Smooth muscle cell (in vitro differentiated cells): ENCODE results near the gene TMTC1. TPM values are rescaled to one million over a fixed set of nuclear protein-coding genes. Genes with fewer than 3 reads are reported as not detected.

Source experiments
- DNase-seq: peaks from one replicate; lab custom pipeline; 2025; ENCODE audit not compliant: unreplicated experiment; lab: John Stamatoyannopoulos, UW
- H2AFZ ChIP-seq: fragments of 200-600 bp; sonication (generic); 2 replicates; pipeline ENCODE4 v1.6.0; 2016; ENCODE audit warnings: antibody characterized with exemption, low read depth, mild to moderate bottlenecking
- H3F3A ChIP-seq: fragments of 200-600 bp; sonication (generic); 2 replicates; pipeline ENCODE4 v1.6.0; 2017; ENCODE audit warnings: antibody characterized with exemption, low read depth
- H3K27ac ChIP-seq: fragments of 200-600 bp; sonication (generic); 2 replicates; pipeline ENCODE4 v1.5.1; 2016; ENCODE audit warnings: low read depth, mild to moderate bottlenecking
- H3K27me3 ChIP-seq: fragments of 200-600 bp; sonication (generic); 2 replicates; pipeline ENCODE4 v1.6.1; 2016; ENCODE audit warnings: low read depth, mild to moderate bottlenecking
- H3K36me3 ChIP-seq: fragments of 200-600 bp; sonication (generic); 2 replicates; pipeline ENCODE4 v1.5.1; 2016; ENCODE audit warnings: low read depth
- H3K4me1 ChIP-seq: fragments of 200-600 bp; sonication (generic); 2 replicates; pipeline ENCODE4 v1.5.1; 2016; ENCODE audit warnings: low read depth
- H3K4me2 ChIP-seq: fragments of 200-600 bp; sonication (generic); 2 replicates; pipeline ENCODE4 v1.6.0; 2016; ENCODE audit warnings: mild to moderate bottlenecking
- H3K4me3 ChIP-seq: fragments of 200-600 bp; sonication (generic); 2 replicates; pipeline ENCODE4 v1.5.1; 2016; ENCODE audit warnings: mild to moderate bottlenecking
- H3K79me2 ChIP-seq: fragments of 200-600 bp; sonication (generic); 2 replicates; pipeline ENCODE4 v1.6.0; 2016; ENCODE audit warnings: low read depth, mild to moderate bottlenecking
- H3K9ac ChIP-seq: fragments of 200-600 bp; sonication (generic); 2 replicates; pipeline ENCODE4 v1.6.0; 2016; ENCODE audit warnings: low read depth
- H3K9me3 ChIP-seq: fragments of 200-600 bp; sonication (generic); replicated peaks from 2 replicates; pipeline ENCODE4 v1.5.1; 2016; ENCODE audit warnings: low read depth
- H4K20me1 ChIP-seq: fragments of 200-600 bp; sonication (generic); 2 replicates; pipeline ENCODE4 v1.6.0; 2016; ENCODE audit warnings: low read depth
- CTCF ChIP-seq: fragments of 200-600 bp; sonication (generic); IDR thresholded peaks from 2 replicates; pipeline ENCODE4 v1.5.1; 2017; ENCODE audit warnings: borderline replicate concordance, mild to moderate bottlenecking, antibody characterized with exemption; ENCODE audit not compliant: insufficient read depth, poor library complexity, severe bottlenecking
- WGBS: methylation state at CpG from one replicate; pipeline ENCODE4 v1.1.7; 2016; ENCODE audit warnings: low lambda C conversion rate; 5-methylcytosine and 5-hydroxymethylcytosine counted together
- polyA plus RNA-seq: library from polyadenylated mRNA; unstranded; fragments of >200 nt; fragmentation: Nextera tagmentation; extraction: Ambion mirVana; gene quantifications from 2 replicates; pipeline ENCODE4 v1.2.1, GENCODE V29; 2016
- total RNA-seq: library from RNA; depleted of rRNA; stranded (reverse); fragments of >200 nt; gene quantifications from 2 replicates; pipeline ENCODE4 v1.2.3, GENCODE V29; 2014

The TMTC1 gene
- total and polyA plus RNA-seq, 2 experiments from 2014 or later = 3.5 to 8.7 TPM

- Histone ChIP-seq H3K36me3 (no peaks in the 10 kb centered on the region), H3K4me2 (no peak overlapping the region), H3K4me3 (no peak overlapping the region), H3K9me3 (no peaks in the 10 kb centered on the region), H4K20me1 (no peaks in the 10 kb centered on the region), H3K27ac (no peak overlapping the region), H3F3A (no peaks in the 10 kb centered on the region), H3K79me2 (no peaks in the 10 kb centered on the region), H2AFZ (no peak overlapping the region), H3K9ac (no peak overlapping the region), H3K27me3 (no peaks in the 10 kb centered on the region), H3K4me1 (no peaks in the 10 kb centered on the region)
- no peak for DNase-seq
- 93% methylated on average over 3 of the region's 3 CpGs for WGBS
- no peak for TF ChIP-seq CTCF
Observed at GRCh38 chr12:29564925-29565324, 218.8 kb downstream of the TMTC1 start.

- Histone ChIP-seq H3K9me3 (no peaks in the 10 kb centered on the region), H3K4me1 (peaks cover 6% of the 10 kb centered on the region), H2AFZ (no peak overlapping the region), H3K4me3 (no peak overlapping the region), H4K20me1 (no peaks in the 10 kb centered on the region), H3K36me3 (no peaks in the 10 kb centered on the region), H3K27ac (no peak overlapping the region), H3K4me2 (no peak overlapping the region), H3K79me2 (no peaks in the 10 kb centered on the region), H3K9ac (no peak overlapping the region), H3F3A (no peaks in the 10 kb centered on the region), H3K27me3 (no peaks in the 10 kb centered on the region)
- 78% methylated on average over 10 of the region's 10 CpGs for WGBS
- DNase-seq = no peak
- no peak for TF ChIP-seq CTCF
Observed at GRCh38 chr12:29563636-29564035, 220.1 kb downstream of the TMTC1 start.

GRCh38 chr12:29563071-29563470 lies 220.7 kb downstream of the TMTC1 start:
- Histone ChIP-seq H3K27me3 (no peaks in the 10 kb centered on the region), H3K79me2 (no peaks in the 10 kb centered on the region), H3K9me3 (no peaks in the 10 kb centered on the region), H2AFZ (no peak overlapping the region), H3K27ac (no peak overlapping the region), H3K4me1 (peaks cover 9% of the 10 kb centered on the region), H3K36me3 (no peaks in the 10 kb centered on the region), H3K4me2 (no peak overlapping the region), H3F3A (no peaks in the 10 kb centered on the region), H3K9ac (no peak overlapping the region), H4K20me1 (no peaks in the 10 kb centered on the region), H3K4me3 (no peak overlapping the region)
- no peak for TF ChIP-seq CTCF
- no peak for DNase-seq
- 80% methylated on average over 1 of the region's 1 CpG for WGBS

- Histone ChIP-seq H3K4me1 (peaks cover 9% of the 10 kb centered on the region), H3K9me3 (no peaks in the 10 kb centered on the region), H3K79me2 (no peaks in the 10 kb centered on the region), H4K20me1 (no peaks in the 10 kb centered on the region), H2AFZ (no peak overlapping the region), H3K36me3 (no peaks in the 10 kb centered on the region), H3K27me3 (no peaks in the 10 kb centered on the region), H3K9ac (no peak overlapping the region), H3K4me3 (no peak overlapping the region), H3K4me2 (no peak overlapping the region), H3K27ac (no peak overlapping the region), H3F3A (no peaks in the 10 kb centered on the region)
- no peak for DNase-seq
- no peak for TF ChIP-seq CTCF
- WGBS = 59% methylated on average over 4 of the region's 4 CpGs
Observed at GRCh38 chr12:29562110-29562804, 221.5 kb downstream of the TMTC1 start.
